Neural progenitor cell (in vitro differentiated cells): ENCODE measurements around the gene MRPL3.

Experiments used
- EZH2 ChIP-seq: fragments of 200-600 bp; sonication (generic); IDR thresholded peaks from 2 replicates; pipeline ENCODE4 v1.6.1; 2017; ENCODE audit warnings: antibody characterized with exemption, mild to moderate bottlenecking, moderate library complexity
- TF ChIP-seq, protein P1 (sequence below): fragments of 200-600 bp; sonication (generic); IDR thresholded peaks from 2 replicates; pipeline ENCODE4 v1.5.1; 2017; ENCODE audit warnings: antibody characterized with exemption, mild to moderate bottlenecking

DNA sequence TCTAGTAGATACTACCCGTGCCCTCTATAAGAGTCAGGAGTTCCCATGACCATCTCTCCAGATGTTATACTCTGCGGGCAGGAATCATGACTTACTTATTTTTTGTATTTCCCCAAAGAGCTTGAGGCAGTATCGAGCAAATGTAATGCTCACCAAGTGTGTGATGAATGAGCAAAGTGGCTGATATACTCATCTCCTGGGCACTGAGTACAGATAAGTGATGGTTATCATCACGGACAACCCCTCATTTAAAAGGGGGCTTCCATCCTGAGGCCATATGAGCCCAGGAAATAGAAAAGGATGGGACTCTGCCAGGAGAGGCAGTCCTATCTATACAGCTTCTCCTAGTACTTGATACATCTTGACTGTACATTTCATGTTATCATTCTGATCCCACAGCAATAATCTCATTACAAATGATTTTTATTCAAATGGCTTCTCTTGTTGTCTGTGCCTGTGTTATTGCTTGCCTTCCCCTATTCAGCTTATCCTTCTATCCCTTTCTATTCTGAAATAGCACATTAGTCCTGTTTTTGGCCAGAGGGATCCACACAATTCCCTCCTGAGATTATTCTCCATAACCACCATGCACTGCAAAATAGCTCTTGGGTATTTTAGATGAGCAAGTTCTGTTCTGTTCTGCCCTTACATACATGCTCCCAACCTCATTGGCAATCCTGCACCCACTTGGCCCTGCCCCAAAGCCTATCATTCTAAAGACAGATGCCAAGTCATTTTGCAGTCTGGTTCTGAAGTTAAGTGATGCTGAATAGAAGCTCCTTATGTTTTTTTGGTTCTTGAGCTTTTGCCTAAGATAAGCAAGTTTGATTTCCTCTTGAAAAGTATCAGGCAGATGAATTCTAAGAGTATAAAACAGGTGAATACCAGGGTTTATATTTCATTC lies 48.0 kb upstream of the MRPL3 start:
- TF ChIP-seq, protein P1, sequence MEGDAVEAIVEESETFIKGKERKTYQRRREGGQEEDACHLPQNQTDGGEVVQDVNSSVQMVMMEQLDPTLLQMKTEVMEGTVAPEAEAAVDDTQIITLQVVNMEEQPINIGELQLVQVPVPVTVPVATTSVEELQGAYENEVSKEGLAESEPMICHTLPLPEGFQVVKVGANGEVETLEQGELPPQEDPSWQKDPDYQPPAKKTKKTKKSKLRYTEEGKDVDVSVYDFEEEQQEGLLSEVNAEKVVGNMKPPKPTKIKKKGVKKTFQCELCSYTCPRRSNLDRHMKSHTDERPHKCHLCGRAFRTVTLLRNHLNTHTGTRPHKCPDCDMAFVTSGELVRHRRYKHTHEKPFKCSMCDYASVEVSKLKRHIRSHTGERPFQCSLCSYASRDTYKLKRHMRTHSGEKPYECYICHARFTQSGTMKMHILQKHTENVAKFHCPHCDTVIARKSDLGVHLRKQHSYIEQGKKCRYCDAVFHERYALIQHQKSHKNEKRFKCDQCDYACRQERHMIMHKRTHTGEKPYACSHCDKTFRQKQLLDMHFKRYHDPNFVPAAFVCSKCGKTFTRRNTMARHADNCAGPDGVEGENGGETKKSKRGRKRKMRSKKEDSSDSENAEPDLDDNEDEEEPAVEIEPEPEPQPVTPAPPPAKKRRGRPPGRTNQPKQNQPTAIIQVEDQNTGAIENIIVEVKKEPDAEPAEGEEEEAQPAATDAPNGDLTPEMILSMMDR, result no peak
- TF ChIP-seq EZH2, result no peak
